ENCODE measurements around the gene SC5D.

Gene SC5D

GRCh38 chr11:121312483-121312882, 19.9 kb downstream of the SC5D start:
- no peak for DNase-seq (ENCODE audit: low spot score)
- no peak overlapping the region for H3K4me3 ChIP-seq
- H3K27ac ChIP-seq, result no peak overlapping the region
- TF ChIP-seq CTCF (IDR thresholded peaks at IDR 0.05), result no peak

- no peak overlapping the region for H3K4me3 ChIP-seq
- H3K27ac ChIP-seq, result no peak overlapping the region
- no peak for DNase-seq (ENCODE audit: low spot score)
- TF ChIP-seq CTCF (IDR thresholded peaks at IDR 0.05), result peak; percentile 69
Observed at GRCh38 chr11:121318848-121319834, 26.6 kb downstream of the SC5D start.

GRCh38 chr11:121321614-121322243, 29.2 kb downstream of the SC5D start:
- H3K4me3 ChIP-seq, result no peak overlapping the region
- H3K27ac ChIP-seq, result no peak overlapping the region
- DNase-seq (ENCODE audit: low spot score), result no peak
- TF ChIP-seq CTCF (IDR thresholded peaks at IDR 0.05), result no peak

GRCh38 chr11:121323046-121323607, 30.6 kb downstream of the SC5D start:
- Histone ChIP-seq H3K27ac (no peak overlapping the region), H3K4me3 (no peak overlapping the region)
- no peak for TF ChIP-seq CTCF (IDR thresholded peaks at IDR 0.05)
- no peak for DNase-seq (ENCODE audit: low spot score)

GRCh38 chr11:121326230-121326629, 33.7 kb downstream of the SC5D start:
- no peak overlapping the region for H3K4me3 ChIP-seq
- no peak for DNase-seq (ENCODE audit: low spot score)
- no peak for TF ChIP-seq CTCF (IDR thresholded peaks at IDR 0.05)
- H3K27ac ChIP-seq, result no peak overlapping the region

- Histone ChIP-seq H3K27ac (no peak overlapping the region), H3K4me3 (no peak overlapping the region)
- TF ChIP-seq CTCF (IDR thresholded peaks at IDR 0.05), result no peak
- DNase-seq (ENCODE audit: low spot score), result no peak
Observed at GRCh38 chr11:121327553-121327952, 35.0 kb downstream of the SC5D start.

All from coronary artery (tissue), 2 donors.